Spleen (tissue), 10 donors: ENCODE data around the gene UBE2V1. TPM values are rescaled to one million over a fixed set of nuclear protein-coding genes. Genes with fewer than 3 reads are reported as not detected.

Experiments
- polyA plus RNA-seq, 3 donors: library from polyadenylated mRNA; stranded (reverse); fragments of 200-250 nt; gene quantifications; one replicate each; pipeline ENCODE4 v1.2.1, GENCODE V29; 2013
- total RNA-seq, 7 donors: library from RNA; depleted of rRNA in 3 of 7; stranded (reverse); fragments of >200 nt in 3 of 7; fragmentation: NEBNext Ultra II Directional in 4 of 7; extraction: Animal tissue kit (Norgen Biotek cat#: 25700) in 4 of 7; gene quantifications; one replicate each; pipeline versions ENCODE4 v1.1.0 to v1.2.1, GENCODE V29; 2016 to 2021
- donor health status: healthy with polysubstance abuse.
- donor health status: DM: no; HTN: no; CAD: no; lungs with moderate emphysema.
- donor health status: DM: no; HTN: no; CAD: no.
- donor health status: Bipolar disorder and iron deficiency.
- donor health status: healthy.
- donor health status: DM: no; HTN: no; CAD: no.
- donor health status: DM: yes; HTN: yes; CAD: no.

Gene UBE2V1
- total and polyA plus RNA-seq, 10 donors: 62.3 to 140 (median 122) TPM

Other genes starting within 250 kb of the UBE2V1 start
- 10 to 100 TPM; 11.2 to 33.2 (median 17.2) TPM for gene SPATA2, start 197.6 kb downstream of the UBE2V1 start, total RNA-seq
- 1 to 10 TPM; 2.9 to 8.0 (median 4.1) TPM for gene SPATA2, start 197.6 kb downstream of the UBE2V1 start, polyA plus RNA-seq
- 100 to 1,000 TPM in 6 of 7 donors, 10 to 100 TPM in 1; 96.5 to 246 (median 113) TPM for gene RNF114, start 176.8 kb downstream of the UBE2V1 start, total RNA-seq
- 10 to 100 TPM; 35.5 to 62.0 (median 37.6) TPM for gene RNF114, start 176.8 kb downstream of the UBE2V1 start, polyA plus RNA-seq
- gene SNAI1, start 130.2 kb downstream of the UBE2V1 start, total RNA-seq: 10 to 100 TPM in 2 of 7 donors, 1 to 10 TPM in 5; 2.1 to 10.5 (median 8.3) TPM
- 1 to 10 TPM; 1.3 to 2.4 (median 1.7) TPM for gene SNAI1, start 130.2 kb downstream of the UBE2V1 start, polyA plus RNA-seq
- gene PEDS1, start 40.6 kb upstream of the UBE2V1 start, total RNA-seq: 10 to 100 TPM; 15.3 to 24.8 (median 20.3) TPM
- gene PEDS1, start 40.6 kb upstream of the UBE2V1 start, polyA plus RNA-seq: 10 to 100 TPM in 2 of 3 donors, 1 to 10 TPM in 1; 9.6 to 14.3 (median 12.2) TPM
- gene CEBPB, start 77.7 kb upstream of the UBE2V1 start, total RNA-seq: 100 to 1,000 TPM in 5 of 7 donors, 10 to 100 TPM in 2; 64.7 to 273 (median 145) TPM
- 10 to 100 TPM; 24.2 to 26.0 (median 25.3) TPM for gene CEBPB, start 77.7 kb upstream of the UBE2V1 start, polyA plus RNA-seq